ENCODE measurements around the gene SLCO3A1.

DNA sequence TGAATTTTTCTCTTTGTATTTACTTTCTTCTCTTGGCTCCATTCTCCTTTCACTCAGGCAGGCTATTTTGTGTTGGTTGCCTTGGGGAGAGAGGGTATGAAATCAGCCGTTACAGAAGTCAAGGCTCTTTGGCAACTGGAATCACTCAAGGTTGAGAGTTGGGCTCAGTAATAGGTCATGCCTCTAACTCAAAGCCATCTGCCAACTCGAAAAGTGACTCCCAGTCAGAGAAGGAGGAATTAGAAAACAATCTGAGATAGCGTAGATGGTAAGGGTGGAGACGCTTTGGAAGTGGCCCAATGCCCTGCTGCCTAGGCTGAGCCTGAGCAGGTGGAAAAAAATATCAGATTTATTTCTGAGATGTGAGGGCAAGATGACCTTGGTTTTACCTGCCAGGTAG, 334.5 kb downstream of the SLCO3A1 start:
- TF ChIP-seq, protein P1, sequence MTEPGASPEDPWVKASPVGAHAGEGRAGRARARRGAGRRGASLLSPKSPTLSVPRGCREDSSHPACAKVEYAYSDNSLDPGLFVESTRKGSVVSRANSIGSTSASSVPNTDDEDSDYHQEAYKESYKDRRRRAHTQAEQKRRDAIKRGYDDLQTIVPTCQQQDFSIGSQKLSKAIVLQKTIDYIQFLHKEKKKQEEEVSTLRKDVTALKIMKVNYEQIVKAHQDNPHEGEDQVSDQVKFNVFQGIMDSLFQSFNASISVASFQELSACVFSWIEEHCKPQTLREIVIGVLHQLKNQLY (CRISPR knock-in tag; IDR thresholded peaks at IDR 0.05): no peak
- no peak for TF ChIP-seq JUN (CRISPR knock-in tag; IDR thresholded peaks at IDR 0.05)
- no peak for TF ChIP-seq RELA (CRISPR knock-in tag; IDR thresholded peaks at IDR 0.05; ENCODE audit: borderline replicate concordance)
- TF ChIP-seq RORB (CRISPR knock-in tag; IDR thresholded peaks at IDR 0.05): no peak
- TF ChIP-seq, protein P2, sequence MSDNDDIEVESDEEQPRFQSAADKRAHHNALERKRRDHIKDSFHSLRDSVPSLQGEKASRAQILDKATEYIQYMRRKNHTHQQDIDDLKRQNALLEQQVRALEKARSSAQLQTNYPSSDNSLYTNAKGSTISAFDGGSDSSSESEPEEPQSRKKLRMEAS (CRISPR knock-in tag; IDR thresholded peaks at IDR 0.05): no peak
- no peak for TF ChIP-seq TEAD4 (CRISPR knock-in tag; IDR thresholded peaks at IDR 0.05)
- TF ChIP-seq, protein P3, sequence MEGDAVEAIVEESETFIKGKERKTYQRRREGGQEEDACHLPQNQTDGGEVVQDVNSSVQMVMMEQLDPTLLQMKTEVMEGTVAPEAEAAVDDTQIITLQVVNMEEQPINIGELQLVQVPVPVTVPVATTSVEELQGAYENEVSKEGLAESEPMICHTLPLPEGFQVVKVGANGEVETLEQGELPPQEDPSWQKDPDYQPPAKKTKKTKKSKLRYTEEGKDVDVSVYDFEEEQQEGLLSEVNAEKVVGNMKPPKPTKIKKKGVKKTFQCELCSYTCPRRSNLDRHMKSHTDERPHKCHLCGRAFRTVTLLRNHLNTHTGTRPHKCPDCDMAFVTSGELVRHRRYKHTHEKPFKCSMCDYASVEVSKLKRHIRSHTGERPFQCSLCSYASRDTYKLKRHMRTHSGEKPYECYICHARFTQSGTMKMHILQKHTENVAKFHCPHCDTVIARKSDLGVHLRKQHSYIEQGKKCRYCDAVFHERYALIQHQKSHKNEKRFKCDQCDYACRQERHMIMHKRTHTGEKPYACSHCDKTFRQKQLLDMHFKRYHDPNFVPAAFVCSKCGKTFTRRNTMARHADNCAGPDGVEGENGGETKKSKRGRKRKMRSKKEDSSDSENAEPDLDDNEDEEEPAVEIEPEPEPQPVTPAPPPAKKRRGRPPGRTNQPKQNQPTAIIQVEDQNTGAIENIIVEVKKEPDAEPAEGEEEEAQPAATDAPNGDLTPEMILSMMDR (IDR thresholded peaks at IDR 0.05): no peak
- TF ChIP-seq ZBTB43 (CRISPR knock-in tag; IDR thresholded peaks at IDR 0.05): no peak
- TF ChIP-seq ZNF121 (CRISPR knock-in tag; IDR thresholded peaks at IDR 0.05): no peak
- TF ChIP-seq NR3C1 (CRISPR knock-in tag; conservative IDR thresholded peaks at IDR 0.05; ENCODE audit: low read depth): no peak
- TF ChIP-seq IRF2 (CRISPR knock-in tag; IDR thresholded peaks at IDR 0.05; ENCODE audit: borderline replicate concordance, low read depth): no peak
- TF ChIP-seq FOXJ3 (CRISPR knock-in tag; IDR thresholded peaks at IDR 0.05; ENCODE audit: borderline replicate concordance): no peak
- TF ChIP-seq, protein P4, sequence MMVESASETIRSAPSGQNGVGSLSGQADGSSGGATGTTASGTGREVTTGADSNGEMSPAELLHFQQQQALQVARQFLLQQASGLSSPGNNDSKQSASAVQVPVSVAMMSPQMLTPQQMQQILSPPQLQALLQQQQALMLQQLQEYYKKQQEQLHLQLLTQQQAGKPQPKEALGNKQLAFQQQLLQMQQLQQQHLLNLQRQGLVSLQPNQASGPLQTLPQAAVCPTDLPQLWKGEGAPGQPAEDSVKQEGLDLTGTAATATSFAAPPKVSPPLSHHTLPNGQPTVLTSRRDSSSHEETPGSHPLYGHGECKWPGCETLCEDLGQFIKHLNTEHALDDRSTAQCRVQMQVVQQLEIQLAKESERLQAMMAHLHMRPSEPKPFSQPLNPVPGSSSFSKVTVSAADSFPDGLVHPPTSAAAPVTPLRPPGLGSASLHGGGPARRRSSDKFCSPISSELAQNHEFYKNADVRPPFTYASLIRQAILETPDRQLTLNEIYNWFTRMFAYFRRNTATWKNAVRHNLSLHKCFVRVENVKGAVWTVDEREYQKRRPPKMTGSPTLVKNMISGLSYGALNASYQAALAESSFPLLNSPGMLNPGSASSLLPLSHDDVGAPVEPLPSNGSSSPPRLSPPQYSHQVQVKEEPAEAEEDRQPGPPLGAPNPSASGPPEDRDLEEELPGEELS (CRISPR knock-in tag; IDR thresholded peaks at IDR 0.05): no peak
